GM13977 (cell line): ENCODE measurements around the gene PIGS.
A peak's percentile ranks its signal among the peaks of the same experiment; 100 is the strongest.

Experiments used
- DNase-seq: peaks from one replicate; pipeline ENCODE4 v3.0.0; 2012; ENCODE audit warnings: low spot score
- in situ Hi-C: fragments of 300-500 bp; cut with MboI; formaldehyde crosslinking; loops from one replicate; pipeline ENCODE4 v1.12.0; 2022; ENCODE audit warnings: low sequenced_read_pairs, low pct_unique_long_range_greater_than_20kb, mixed read lengths, inconsistent platforms; ENCODE audit not compliant: unreplicated experiment
- TF ChIP-seq, protein P1 (sequence below): IDR thresholded peaks from 2 replicates; pipeline ENCODE4 v1.5.1; 2012; ENCODE audit warnings: mild to moderate bottlenecking, control low read depth; ENCODE audit not compliant: insufficient read depth; ENCODE audit errors: extremely low read depth, missing control alignments

Gene PIGS

DNA sequence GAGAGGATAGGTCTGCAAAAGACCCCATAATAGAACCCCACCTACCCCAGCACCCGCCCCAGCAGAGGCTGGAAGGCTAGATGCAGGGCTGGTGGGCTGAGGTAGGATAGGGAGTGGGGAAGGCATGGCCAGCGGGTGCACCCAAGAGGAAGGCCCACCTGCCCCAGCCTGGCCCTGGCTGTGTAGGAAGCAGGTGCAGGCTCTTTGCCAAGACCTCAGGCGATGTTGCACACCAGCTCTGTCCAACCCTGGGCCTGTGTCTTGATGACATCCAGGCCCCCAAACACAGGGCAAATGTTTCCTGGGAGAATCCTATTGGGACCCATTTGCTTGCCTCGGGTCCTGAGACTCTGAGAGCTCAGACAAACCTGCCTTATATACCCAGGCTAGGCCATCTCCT lies 31.1 kb downstream of the PIGS start:
- in situ Hi-C loops = loop anchor here (25.0 kb wide), 1 partner anchor 153 kb away; no protein-coding TSS in a partner anchor
- peak; percentile 13 for DNase-seq
- TF ChIP-seq, protein P1, sequence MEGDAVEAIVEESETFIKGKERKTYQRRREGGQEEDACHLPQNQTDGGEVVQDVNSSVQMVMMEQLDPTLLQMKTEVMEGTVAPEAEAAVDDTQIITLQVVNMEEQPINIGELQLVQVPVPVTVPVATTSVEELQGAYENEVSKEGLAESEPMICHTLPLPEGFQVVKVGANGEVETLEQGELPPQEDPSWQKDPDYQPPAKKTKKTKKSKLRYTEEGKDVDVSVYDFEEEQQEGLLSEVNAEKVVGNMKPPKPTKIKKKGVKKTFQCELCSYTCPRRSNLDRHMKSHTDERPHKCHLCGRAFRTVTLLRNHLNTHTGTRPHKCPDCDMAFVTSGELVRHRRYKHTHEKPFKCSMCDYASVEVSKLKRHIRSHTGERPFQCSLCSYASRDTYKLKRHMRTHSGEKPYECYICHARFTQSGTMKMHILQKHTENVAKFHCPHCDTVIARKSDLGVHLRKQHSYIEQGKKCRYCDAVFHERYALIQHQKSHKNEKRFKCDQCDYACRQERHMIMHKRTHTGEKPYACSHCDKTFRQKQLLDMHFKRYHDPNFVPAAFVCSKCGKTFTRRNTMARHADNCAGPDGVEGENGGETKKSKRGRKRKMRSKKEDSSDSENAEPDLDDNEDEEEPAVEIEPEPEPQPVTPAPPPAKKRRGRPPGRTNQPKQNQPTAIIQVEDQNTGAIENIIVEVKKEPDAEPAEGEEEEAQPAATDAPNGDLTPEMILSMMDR = no peak

DNA sequence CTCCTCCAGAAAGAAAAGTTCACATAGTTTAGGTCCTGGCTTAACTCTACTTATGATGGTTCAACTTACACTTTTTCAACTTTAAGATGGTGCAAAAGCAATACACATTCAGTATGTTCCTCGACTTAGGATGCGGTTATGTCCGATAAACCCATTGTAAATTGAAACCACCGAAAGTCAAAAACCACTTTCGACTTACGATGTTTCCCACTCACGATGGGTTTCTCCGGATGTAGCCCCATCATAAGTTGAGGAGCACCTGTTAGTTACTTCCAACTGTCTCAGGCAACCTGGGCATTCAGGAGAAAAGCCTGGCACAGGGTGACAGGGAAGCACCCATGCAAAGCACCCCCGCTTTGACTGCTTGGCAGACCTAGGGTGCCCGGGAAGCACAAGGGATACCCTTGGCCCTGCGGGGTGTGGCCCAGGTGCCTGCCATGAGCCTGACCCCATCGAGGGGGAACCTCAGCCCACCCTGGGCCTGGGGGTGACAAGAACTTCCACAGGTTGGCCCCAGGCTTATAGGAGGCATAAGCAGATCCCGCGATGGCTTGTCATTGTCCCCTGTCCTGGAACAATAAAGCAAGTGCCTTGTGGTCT lies 32.9 kb downstream of the PIGS start:
- DNase-seq = no peak
- in situ Hi-C loops = loop anchor here (25.0 kb wide), 1 partner anchor 151 kb away; no protein-coding TSS in a partner anchor
- TF ChIP-seq, protein P1 = no peak

DNA sequence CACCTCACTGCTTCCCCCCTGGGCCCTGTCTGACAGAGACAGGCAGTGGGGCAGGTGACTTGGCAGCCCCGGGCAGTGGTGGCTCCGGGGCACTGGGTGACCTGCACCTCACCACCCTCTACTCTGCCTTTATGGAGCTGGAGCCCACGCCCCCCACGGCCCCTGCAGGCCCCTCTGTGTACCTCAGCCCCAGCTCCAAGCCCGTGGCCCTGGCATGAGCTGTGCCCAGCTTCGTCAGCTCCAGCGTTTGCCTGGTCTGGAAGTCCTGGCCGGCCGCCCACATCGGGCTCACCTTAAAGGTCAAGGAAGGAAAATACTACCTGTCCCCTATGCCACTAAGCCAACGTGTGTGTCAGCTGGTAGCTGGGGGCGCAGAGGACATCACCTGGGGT lies 34.1 kb downstream of the PIGS start:
- no peak for DNase-seq
- in situ Hi-C loops = loop anchor here (25.0 kb wide), 1 partner anchor 150 kb away; no protein-coding TSS in a partner anchor
- TF ChIP-seq, protein P1 = no peak

DNA sequence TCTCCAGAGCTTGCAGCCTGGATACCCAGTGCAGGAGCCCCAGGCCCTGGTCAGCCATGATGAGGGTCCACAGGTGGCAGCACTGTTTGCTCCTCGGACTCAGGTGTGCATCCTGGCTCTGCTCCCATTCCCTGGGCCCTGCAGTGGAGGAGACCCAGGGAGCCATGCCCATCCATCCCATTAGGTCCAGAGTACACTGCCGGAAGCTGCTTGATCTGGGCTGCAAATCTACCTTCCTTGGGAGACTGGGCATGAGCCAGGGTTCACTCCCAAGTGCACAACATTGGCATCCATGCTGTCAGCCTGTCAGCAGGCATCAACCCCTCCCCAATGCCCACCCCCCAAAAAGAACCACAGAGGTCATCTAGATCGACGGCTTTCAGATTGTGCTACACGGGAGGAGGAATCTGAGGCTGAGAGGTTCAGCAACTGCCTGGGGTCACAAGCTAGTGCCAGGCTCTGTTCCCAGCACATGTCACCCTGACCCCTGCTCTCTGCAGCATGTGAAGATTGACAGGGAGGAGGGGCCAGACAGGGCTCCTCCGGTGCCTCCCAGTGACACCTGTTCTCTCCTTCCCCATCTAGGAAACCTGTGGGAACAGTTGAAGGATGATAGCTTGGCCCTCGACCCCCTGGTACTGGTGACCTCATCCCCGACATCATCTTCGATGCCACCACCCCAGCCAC lies 34.6 kb downstream of the PIGS start:
- TF ChIP-seq, protein P1 = no peak
- in situ Hi-C loops = loop anchor here (25.0 kb wide), 1 partner anchor 149 kb away; no protein-coding TSS in a partner anchor
- no peak for DNase-seq

DNA sequence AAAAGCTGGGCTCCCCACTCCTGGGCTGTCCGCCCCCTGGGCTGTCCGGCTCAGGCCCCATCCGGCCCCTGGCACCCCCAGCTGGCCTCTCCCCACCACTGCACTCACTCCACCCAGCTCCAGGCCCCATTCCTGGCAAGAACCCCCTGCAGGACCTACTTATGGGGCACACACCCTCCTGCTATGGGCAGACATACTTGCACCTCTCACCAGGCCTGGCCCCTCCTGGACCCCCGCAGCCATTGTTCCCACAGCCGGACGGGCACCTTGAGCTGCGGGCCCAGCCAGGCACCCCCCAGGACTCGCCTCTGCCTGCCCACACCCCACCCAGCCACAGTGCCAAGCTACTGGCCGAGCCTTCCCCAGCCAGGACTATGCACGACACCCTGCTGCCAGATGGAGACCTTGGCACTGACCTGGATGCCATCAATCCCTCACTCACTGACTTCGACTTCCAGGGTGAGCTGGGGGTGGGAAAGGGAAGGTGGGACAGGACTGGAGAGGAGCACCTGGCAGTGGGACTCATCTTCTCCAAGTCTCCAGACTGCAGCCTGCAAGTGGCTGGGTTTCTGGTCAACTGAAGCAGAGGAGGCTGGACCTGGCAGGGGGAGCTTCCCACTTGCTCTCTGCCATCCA lies 36.5 kb downstream of the PIGS start:
- TF ChIP-seq, protein P1 = peak; percentile 14
- DNase-seq = no peak
- in situ Hi-C loops = loop anchor here (25.0 kb wide), 1 partner anchor 148 kb away; no protein-coding TSS in a partner anchor

DNA sequence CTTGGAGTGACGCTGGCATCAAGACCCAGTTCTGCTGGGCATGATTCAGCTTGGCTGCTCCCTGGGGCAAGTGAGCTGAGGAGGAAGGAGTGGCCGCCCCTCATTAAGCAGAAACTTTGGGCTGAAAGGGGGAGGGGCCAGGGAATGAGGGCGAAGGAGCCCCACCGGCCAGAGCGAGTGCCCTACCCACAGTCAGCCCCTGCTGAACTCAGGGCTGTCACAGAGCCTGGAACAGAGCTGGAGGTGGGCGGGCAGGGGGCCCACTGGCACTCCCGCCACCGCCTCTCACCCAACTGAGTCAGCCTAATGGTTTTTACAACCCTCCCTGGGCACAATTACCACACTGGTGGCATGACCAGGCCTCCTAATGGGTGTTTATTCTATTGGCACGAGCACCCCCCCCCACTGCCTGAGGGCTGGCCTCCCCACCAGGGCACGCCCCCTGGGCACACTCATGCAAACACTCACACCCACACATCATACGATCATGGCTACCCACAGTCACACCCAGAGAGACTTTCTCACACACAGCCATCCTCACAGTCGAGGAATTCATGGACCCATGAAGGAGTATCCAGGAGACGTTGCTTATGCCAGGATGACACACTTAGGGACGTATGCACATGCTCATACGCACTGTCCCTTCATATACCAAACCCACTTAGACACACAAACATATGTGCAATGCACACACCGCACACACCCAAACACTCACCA lies 38.1 kb downstream of the PIGS start:
- in situ Hi-C loops = loop anchor here (25.0 kb wide), 1 partner anchor 146 kb away; no protein-coding TSS in a partner anchor
- TF ChIP-seq, protein P1 = no peak
- DNase-seq = no peak
